Stimulated activated CD8-positive, alpha-beta memory T cell treated with anti-CD3 and anti-CD28 coated beads, Interleukin-15, amount 100 ng/mL, for 1 hour (primary cell): ENCODE measurements around the gene FUT9.

Source experiments
- DNase-seq: peaks from one replicate; pipeline ENCODE4 v3.0.0-alpha.2; 2020; ENCODE audit warnings: low read depth

FUT9 gene

GRCh38 chr6:96073555-96073954 lies 57.8 kb downstream of the FUT9 start:
- no peak for DNase-seq

DNA sequence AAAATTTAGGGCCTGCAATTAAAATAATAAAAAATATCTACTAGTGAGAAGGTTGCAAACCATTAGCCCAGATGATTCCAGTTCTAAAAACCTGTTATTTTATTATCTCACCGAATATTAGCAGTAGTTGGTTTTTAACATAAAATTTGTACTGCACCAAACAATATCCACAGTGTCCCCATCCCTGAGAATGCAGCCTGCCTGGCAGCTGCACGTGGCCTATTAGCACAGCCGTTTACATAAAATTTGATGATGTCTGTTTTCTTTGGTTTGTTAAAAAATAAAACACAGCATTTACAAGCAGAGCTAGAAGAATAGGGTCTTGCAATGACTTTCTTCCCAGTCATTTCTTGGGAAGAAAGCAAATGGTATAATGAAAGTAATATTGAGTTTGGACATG lies 58.2 kb downstream of the FUT9 start:
- no peak for DNase-seq

GRCh38 chr6:96075826-96076225 lies 60.1 kb downstream of the FUT9 start:
- DNase-seq, result no peak

DNA sequence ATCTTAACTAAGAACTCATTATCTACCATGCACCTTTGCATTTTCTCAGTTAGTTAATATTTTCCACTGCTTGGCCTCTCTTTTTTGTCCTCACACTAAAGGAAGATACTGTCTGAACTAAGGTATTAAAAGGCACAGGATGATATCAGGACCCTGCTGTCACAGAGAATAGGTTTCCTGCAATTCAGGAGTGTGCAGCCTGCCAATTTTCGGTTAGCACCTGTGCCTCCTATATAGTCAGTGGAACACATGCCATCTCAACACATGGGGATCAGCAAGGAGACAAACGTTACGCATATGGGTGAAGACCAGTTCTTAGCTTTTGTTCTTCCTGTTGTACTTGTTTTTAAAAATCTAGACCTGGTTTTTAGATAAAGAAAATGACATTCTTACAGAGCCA lies 71.0 kb downstream of the FUT9 start:
- DNase-seq, result no peak

GRCh38 chr6:96089173-96089572 lies 73.4 kb downstream of the FUT9 start:
- DNase-seq, result no peak

GRCh38 chr6:96094077-96094476 lies 78.3 kb downstream of the FUT9 start:
- DNase-seq, result no peak

DNA sequence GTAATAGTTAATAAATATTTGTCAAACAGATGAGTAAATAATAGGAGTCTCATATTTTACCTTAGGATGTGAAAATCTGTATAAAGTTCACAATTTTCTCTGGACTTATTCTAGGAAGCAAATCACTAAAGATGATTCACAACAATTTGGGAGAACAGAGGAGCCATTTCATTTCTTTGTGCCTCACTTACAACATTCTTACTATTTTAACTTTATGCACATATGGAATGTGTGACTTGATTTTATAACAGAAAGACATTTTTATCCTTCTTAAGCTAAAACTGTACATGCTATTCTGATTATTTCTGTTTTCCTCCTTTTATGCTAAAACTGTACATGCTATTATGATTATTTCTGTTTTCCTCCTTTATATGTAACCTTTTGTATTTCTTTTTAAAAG lies 83.3 kb downstream of the FUT9 start:
- no peak for DNase-seq

- DNase-seq, result no peak
These were observed 85.8 kb downstream of the FUT9 start for GRCh38 chr6:96101564-96101963.

DNA sequence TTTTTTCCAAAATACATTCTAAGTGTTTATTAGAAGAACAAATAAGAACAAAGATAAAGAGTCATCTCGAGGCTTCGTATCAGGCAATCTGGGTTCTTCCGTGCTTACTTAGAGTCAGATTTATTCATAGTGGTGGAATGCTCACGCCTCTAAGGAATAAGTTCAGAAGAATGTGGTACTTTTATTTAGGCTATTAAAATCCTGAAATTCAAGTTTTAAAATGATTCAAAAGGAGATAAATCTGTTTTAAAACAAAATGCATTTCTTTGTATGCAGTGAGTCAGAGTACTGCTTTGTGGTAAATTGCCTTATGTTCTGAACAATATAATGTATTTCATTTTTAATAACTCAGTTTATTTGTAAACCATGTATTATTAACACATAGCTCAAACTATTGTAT lies 89.1 kb downstream of the FUT9 start:
- no peak for DNase-seq

GRCh38 chr6:96110878-96111277 lies 95.1 kb downstream of the FUT9 start:
- no peak for DNase-seq

- DNase-seq, result no peak
These were observed 100.9 kb downstream of the FUT9 start for GRCh38 chr6:96116674-96117073.

GRCh38 chr6:96124778-96125177 lies 109.0 kb downstream of the FUT9 start:
- DNase-seq, result no peak

DNA sequence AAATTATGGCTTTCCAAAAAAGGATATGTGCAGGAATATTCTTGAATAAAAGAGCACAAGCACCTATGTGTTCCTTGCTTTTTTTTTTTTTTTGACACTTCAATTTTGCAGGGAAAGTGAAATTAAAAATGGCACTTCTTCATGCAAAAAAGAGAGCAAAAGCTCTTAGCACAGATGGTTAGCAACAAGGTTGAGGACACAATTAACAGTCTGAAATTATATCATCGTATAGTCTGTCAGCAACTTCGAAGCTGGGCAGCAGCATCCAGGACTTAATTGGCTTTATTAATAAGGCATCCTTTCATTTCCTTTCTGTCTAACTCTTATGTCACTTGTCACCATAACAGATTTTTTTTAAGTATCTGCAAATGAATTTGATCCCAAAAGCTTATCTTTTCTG lies 122.6 kb downstream of the FUT9 start:
- DNase-seq, result no peak

DNA sequence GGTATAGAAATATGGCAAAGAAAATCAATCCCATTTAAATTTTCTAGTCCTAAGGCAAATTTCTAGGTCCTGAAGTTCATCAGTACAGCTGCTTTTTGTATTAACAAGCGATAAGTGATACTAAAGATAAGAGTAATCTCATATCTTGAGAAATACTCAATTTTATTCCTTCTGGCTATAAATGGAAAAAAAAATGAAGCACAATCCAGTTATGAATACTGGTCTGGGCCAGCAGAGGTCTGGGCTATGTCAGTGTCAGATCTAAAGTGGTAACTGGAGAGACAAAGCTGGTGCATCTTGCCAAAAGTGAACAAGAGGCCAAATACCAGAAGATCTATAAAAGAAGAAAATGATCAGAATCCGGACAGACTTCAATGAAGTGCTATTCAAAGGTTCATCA lies 126.4 kb downstream of the FUT9 start:
- DNase-seq, result no peak

DNA sequence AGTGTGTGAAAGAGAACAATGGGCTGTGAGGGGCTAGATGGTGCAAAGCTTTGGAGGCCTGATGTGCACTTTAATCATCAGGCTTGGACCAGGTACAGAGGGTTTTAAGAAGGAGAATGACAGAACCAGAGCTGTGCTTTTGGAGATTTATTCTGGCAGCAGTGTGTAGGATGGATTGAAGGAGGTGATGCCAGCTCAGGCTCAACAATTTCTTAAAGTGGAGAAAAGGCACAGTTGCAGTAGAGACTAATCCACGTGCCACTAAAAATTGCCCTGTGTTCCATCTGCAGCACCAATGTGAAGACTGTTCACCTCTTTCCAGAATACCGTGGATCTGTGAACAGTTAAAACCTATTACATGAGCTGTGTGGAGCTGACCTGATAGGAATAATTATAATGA lies 134.7 kb downstream of the FUT9 start:
- no peak for DNase-seq

- DNase-seq, result no peak
These were observed 135.9 kb downstream of the FUT9 start for GRCh38 chr6:96151707-96152106.

- no peak for DNase-seq
These were observed 136.4 kb downstream of the FUT9 start for GRCh38 chr6:96152114-96152708.

GRCh38 chr6:96153775-96154174 lies 138.0 kb downstream of the FUT9 start:
- DNase-seq, result no peak

DNA sequence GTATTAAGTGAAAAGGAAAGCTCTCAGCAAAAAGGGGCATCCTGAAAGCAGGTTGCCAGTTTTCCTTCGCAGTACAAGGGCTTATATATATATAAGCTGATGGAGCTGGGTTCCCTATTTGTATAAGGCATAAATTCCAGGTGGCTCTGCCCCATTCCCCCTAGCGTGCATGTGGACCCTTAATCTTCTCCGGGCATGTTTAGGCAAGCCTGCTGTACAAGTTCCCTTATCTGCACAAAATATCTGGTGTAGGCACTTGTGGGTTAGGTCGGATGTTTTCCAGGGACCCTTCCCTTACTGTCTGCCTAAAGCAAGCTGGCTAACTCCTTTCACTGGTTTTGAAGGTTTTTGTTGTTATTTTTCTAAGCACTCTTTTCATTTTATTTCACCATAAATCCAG lies 140.7 kb downstream of the FUT9 start:
- no peak for DNase-seq

DNA sequence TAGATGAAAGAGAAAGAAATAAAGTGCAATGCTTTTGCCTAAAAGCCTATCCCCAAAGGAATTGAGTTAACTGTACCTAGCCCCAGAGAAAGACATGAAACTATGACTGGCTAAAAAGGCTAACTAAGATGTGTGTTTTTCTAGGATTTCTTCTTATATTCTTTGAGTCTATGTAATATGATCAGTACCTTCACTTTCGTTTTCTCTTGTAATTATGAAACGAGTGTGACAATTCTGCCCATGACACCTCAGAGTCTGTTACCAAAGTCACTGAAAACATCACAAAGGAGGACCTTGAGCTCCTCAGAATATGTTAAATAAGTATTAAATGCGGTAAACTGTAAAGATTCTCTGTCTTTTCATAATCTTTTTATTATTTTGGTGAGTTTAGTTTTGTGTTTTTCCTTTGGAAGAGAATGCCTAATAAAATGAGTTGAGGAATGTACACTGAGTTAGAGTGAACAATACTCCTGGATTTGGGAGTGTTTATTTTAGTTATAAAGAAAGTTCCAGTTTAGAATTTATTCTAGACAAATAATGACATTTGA lies 141.3 kb downstream of the FUT9 start:
- DNase-seq, result no peak

DNA sequence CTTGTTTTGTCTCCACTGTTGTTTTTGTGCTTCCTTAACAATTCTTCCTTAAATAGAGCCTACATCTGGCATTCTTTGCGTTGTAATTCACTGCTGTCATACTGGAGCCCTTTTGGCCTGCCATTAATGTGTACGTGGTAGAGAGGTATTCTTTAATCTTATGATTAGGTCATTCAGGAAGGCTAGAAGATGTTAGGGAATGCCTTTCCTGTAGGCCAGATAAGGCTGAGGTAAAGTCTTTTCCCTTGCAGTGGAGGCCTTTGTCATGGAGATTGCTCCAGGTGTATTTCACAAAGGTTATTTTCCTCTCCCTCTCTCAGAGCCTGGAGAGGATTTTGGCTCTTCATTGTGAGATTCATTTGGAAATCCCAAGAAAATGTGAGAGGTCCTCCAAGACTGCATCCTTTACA lies 146.9 kb downstream of the FUT9 start:
- no peak for DNase-seq

GRCh38 chr6:96164802-96165201 lies 149.0 kb downstream of the FUT9 start:
- no peak for DNase-seq

GRCh38 chr6:96171112-96171511 lies 155.3 kb downstream of the FUT9 start:
- no peak for DNase-seq

GRCh38 chr6:96184798-96185197 lies 169.0 kb downstream of the FUT9 start:
- no peak for DNase-seq

DNA sequence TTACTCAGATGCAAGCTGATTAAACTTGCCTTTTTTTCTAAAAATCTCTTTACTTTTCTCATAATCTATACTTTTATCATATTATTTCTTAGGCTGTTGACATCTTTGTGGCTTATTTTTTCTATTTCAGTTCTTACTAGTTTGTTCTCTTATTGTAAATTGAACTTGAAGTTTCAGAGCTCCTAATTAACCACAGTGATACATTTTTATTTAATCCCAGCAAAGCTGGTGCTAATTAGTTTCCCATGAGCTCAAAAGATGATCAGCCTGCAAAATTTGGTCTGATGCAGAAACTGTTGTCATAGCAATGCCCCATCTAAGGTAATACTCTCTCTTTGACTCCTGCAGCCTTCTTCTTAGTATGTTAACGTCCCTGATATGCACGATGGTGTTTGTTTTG lies 170.3 kb downstream of the FUT9 start:
- DNase-seq, result no peak
